Measurements from ENCODE around the gene RPS2.

DNA sequence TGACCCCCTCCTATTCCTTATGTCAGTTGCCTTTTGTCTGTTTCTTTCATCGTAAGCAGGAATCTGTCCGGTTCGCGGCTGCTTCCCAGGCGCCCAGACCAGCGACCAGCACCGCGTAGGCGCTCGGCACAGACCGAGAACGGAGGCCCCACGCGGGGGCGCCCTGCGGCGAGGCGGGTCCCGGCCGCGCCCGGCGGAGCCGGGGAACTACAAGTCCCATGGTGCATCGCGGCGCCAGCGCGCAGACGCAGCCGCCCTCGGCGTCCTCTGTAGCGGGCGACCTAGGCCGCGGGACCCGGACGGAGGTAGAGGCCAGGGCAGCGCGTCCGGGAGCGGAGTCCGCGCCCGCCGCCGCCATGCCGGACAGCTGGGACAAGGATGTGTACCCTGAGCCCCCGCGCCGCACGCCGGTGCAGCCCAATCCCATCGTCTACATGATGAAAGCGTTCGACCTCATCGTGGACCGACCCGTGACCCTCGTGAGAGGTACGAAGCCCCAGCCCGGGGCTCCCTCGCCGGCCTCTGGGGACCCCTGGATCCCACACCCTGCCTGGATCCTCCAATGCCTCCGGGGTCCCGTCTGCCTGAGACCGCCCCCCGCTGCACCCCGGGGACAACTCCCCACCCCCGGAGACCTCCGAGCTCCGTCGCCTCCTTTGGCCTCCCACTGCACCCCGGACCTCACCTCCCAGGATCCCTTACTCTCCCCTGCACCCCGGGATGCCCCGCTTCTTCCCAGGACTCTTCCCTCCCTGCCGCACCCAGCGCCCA, 5.2 kb downstream of the RPS2 start, which contains the start of gene NDUFB10:
- TF ChIP-seq CTCF (IDR thresholded peaks at IDR 0.05; ENCODE audit: low read depth, low read length) (peak; percentile 66), POLR2A (IDR thresholded peaks at IDR 0.05; ENCODE audit: extremely low read depth, insufficient read length) (peak; percentile 93), MYC (IDR thresholded peaks at IDR 0.05; ENCODE audit: low read depth, low read length) (peak; percentile 76)
